NCI-H345 treated with DMSO at 0.1 percent for 48 hours (cell line): Measurements from ENCODE around the gene MS4A1.
"Not testable (repeated sequence)": the region's sequence is repeated elsewhere in the genome, so short reads cannot be mapped to it uniquely, and the experiment has no call there.

Source experiments
- DNase-seq: peaks from one replicate; lab custom pipeline; 2025; ENCODE audit not compliant: unreplicated experiment; lab: John Stamatoyannopoulos, UW

MS4A1 gene

GRCh38 chr11:60502221-60502775, 46.7 kb downstream of the MS4A1 start:
- DNase-seq: no peak

- DNase-seq: no peak
These were observed 48.7 kb downstream of the MS4A1 start for GRCh38 chr11:60504219-60504905.

GRCh38 chr11:60509609-60510008, 54.0 kb downstream of the MS4A1 start:
- not testable (repeated sequence) for DNase-seq

- not testable (repeated sequence) for DNase-seq
These were observed 54.6 kb downstream of the MS4A1 start for GRCh38 chr11:60510209-60510608.

- no peak for DNase-seq
These were observed 55.7 kb downstream of the MS4A1 start for GRCh38 chr11:60511393-60511792.

- DNase-seq: no peak
These were observed 57.1 kb downstream of the MS4A1 start for GRCh38 chr11:60512651-60513225.

GRCh38 chr11:60513496-60514460, 58.1 kb downstream of the MS4A1 start:
- DNase-seq: no peak

GRCh38 chr11:60515144-60515855, 59.7 kb downstream of the MS4A1 start, which contains the start of gene MS4A13:
Gene MS4A13, plus strand, starts transcription at chr11:60515392. Its CDS starts 2,692 bp downstream, at chr11:60518084.
- DNase-seq: no peak
